Tibial artery (tissue), 4 donors: ENCODE data around the gene IL17RD.
A peak's percentile ranks its signal among the peaks of the same experiment; 100 is the strongest.

ENCODE experiments used
- DNase-seq, 2 donors: peaks; one replicate each; pipeline ENCODE4 v3.0.0-alpha.2; 2019
- H3K27ac ChIP-seq, 2 donors: fragments of 200-600 bp; sonication (generic) in 1 of 2; 1 replicate in 1 of 2; 2 replicates in 1 of 2; pipeline ENCODE4 v1.5.1; 2018 to 2019; ENCODE audit warnings: mild to moderate bottlenecking in 1 of 2
- H3K27me3 ChIP-seq, 2 donors: fragments of 200-600 bp; sonication (generic) in 1 of 2; one replicate each; pipeline versions ENCODE4 v1.5.1 to v1.6.0; 2016 to 2019
- H3K36me3 ChIP-seq, 3 donors: fragments of 200-600 bp; sonication (generic) in 2 of 3; one replicate each; pipeline ENCODE4 v1.5.1; 2016 to 2019; ENCODE audit warnings: mild to moderate bottlenecking in 2 of 3
- H3K4me1 ChIP-seq, 4 donors: fragments of 200-600 bp; sonication (generic) in 2 of 4; 1 replicate in 3 of 4; 2 replicates in 1 of 4; pipeline ENCODE4 v1.5.1; 2016 to 2019
- H3K4me3 ChIP-seq, 2 donors: fragments of 200-600 bp; sonication (generic) in 1 of 2; 1 replicate in 1 of 2; 2 replicates in 1 of 2; pipeline ENCODE4 v1.5.1; 2018 to 2019; ENCODE audit warnings: mild to moderate bottlenecking in 2 of 2
- H3K9me3 ChIP-seq, 3 donors: fragments of 200-600 bp; sonication (generic) in 1 of 3; one replicate each; pipeline ENCODE4 v1.5.1; 2016 to 2019
- CTCF ChIP-seq, 2 experiments: fragments of 200-600 bp in 1 of 2; fragments of 450-650 bp in 1 of 2; IDR thresholded peaks; one replicate each; pipeline ENCODE4 v1.5.1; 2017 to 2019; ENCODE audit warnings: antibody characterized with exemption in 2 of 2, mild to moderate bottlenecking in 1 of 2, moderate library complexity in 1 of 2
- intact Hi-C: fragments of 100-400 bp; cut with DNase I; formaldehyde crosslinking; loops from one replicate; pipeline ENCODE4 v1.15.0; 2023; ENCODE audit warnings: low total_unique reads

IL17RD gene

GRCh38 chr3:57130571-57131209 lies 34.5 kb downstream of the IL17RD start:
- DNase-seq, result no peak
- Histone ChIP-seq H3K4me1 (no peaks in the 10 kb centered on the region), H3K36me3 (no peaks in the 10 kb centered on the region), H3K9me3 (no peaks in the 10 kb centered on the region), H3K27ac (no peak overlapping the region), H3K4me3 (no peak overlapping the region), H3K27me3 (no peaks in the 10 kb centered on the region)
- TF ChIP-seq CTCF (IDR thresholded peaks at IDR 0.05), result no peak
- intact Hi-C loops, result no loop called here

- H3K9me3 ChIP-seq, result no peaks in the 10 kb centered on the region
- no peaks in the 10 kb centered on the region for H3K4me1 ChIP-seq
- no peak overlapping the region for H3K27ac ChIP-seq
- no peak overlapping the region for H3K4me3 ChIP-seq
- DNase-seq, result no peak
- intact Hi-C loops, result no loop called here
- H3K36me3 ChIP-seq, result no peaks in the 10 kb centered on the region
- H3K27me3 ChIP-seq, result no peaks in the 10 kb centered on the region
- TF ChIP-seq CTCF (IDR thresholded peaks at IDR 0.05), result no peak
Observed at GRCh38 chr3:57128826-57129667, 36.1 kb downstream of the IL17RD start.

- Histone ChIP-seq H3K4me3 (no peak overlapping the region), H3K27me3 (no peaks in the 10 kb centered on the region), H3K9me3 (no peaks in the 10 kb centered on the region), H3K27ac (no peak overlapping the region), H3K36me3 (no peaks in the 10 kb centered on the region), H3K4me1 (no peaks in the 10 kb centered on the region)
- intact Hi-C loops, result no loop called here
- DNase-seq, result peak in 1 of 2 donors; percentile 22
- TF ChIP-seq CTCF (IDR thresholded peaks at IDR 0.05), result no peak
Observed at GRCh38 chr3:57127891-57128518, 37.1 kb downstream of the IL17RD start.

- H3K27ac ChIP-seq, result no peak overlapping the region
- no peak for DNase-seq
- intact Hi-C loops, result no loop called here
- H3K4me3 ChIP-seq, result no peak overlapping the region
- no peaks in the 10 kb centered on the region for H3K4me1 ChIP-seq
- TF ChIP-seq CTCF (IDR thresholded peaks at IDR 0.05), result no peak
- H3K9me3 ChIP-seq, result no peaks in the 10 kb centered on the region
- no peaks in the 10 kb centered on the region for H3K36me3 ChIP-seq
- no peaks in the 10 kb centered on the region for H3K27me3 ChIP-seq
Observed at GRCh38 chr3:57126244-57126643, 38.9 kb downstream of the IL17RD start.

- Histone ChIP-seq H3K36me3 (no peaks in the 10 kb centered on the region), H3K9me3 (no peaks in the 10 kb centered on the region), H3K4me1 (no peaks in the 10 kb centered on the region), H3K27me3 (no peaks in the 10 kb centered on the region), H3K27ac (no peak overlapping the region), H3K4me3 (no peak overlapping the region)
- TF ChIP-seq CTCF (IDR thresholded peaks at IDR 0.05), result no peak
- intact Hi-C loops, result no loop called here
- no peak for DNase-seq
Observed at GRCh38 chr3:57120451-57121174, 44.5 kb downstream of the IL17RD start.
